Karpas-422 (cell line): ENCODE measurements around the gene C11orf24. TPM values are rescaled to one million over a fixed set of nuclear protein-coding genes. Genes with fewer than 3 reads are reported as not detected.
"Not testable (repeated sequence)": the region's sequence is repeated elsewhere in the genome, so short reads cannot be mapped to it uniquely, and the experiment has no call there.

Experiments
- DNase-seq: peaks from one replicate; pipeline ENCODE4 v3.0.0-alpha.2; 2015
- H2AFZ ChIP-seq: fragments of 200-600 bp; sonication (generic); 2 replicates; pipeline ENCODE4 v1.6.1; 2014; ENCODE audit warnings: antibody characterized with exemption, low read length, mixed read lengths
- H3K27ac ChIP-seq: fragments of 200-600 bp; sonication (generic); 2 replicates; pipeline ENCODE4 v1.5.1; 2014; ENCODE audit warnings: mild to moderate bottlenecking, low read length, moderate library complexity
- H3K27me3 ChIP-seq: fragments of 200-600 bp; sonication (generic); 2 replicates; pipeline ENCODE4 v1.6.1; 2014; ENCODE audit warnings: low read length, mixed read lengths
- H3K36me3 ChIP-seq: fragments of 200-600 bp; sonication (generic); 2 replicates; pipeline ENCODE4 v1.6.1; 2014; ENCODE audit warnings: low read length, mixed read lengths; ENCODE audit not compliant: insufficient read depth
- H3K4me1 ChIP-seq: fragments of 200-600 bp; sonication (generic); 2 replicates; pipeline ENCODE4 v1.6.1; 2014; ENCODE audit warnings: mild to moderate bottlenecking, low read length, mixed read lengths
- H3K4me2 ChIP-seq: fragments of 200-600 bp; sonication (generic); 2 replicates; pipeline ENCODE4 v1.6.1; 2014; ENCODE audit warnings: low read length, low read depth, mild to moderate bottlenecking; ENCODE audit not compliant: poor library complexity, severe bottlenecking
- H3K4me3 ChIP-seq: fragments of 200-600 bp; sonication (generic); 2 replicates; pipeline ENCODE4 v1.5.1; 2014; ENCODE audit warnings: mild to moderate bottlenecking, antibody characterized with exemption, low read length, mixed read lengths
- H3K79me2 ChIP-seq: fragments of 200-600 bp; sonication (generic); 2 replicates; pipeline ENCODE4 v1.6.1; 2014; ENCODE audit warnings: mild to moderate bottlenecking, low read length, mixed read lengths
- H3K9ac ChIP-seq: fragments of 200-600 bp; sonication (generic); 2 replicates; pipeline ENCODE4 v1.6.0; 2014; ENCODE audit warnings: low read length
- H3K9me2 ChIP-seq: fragments of 200-600 bp; sonication (generic), shearing (Covaris generic); replicated peaks from 2 replicates; pipeline ENCODE4 v1.6.0; 2014; ENCODE audit warnings: mild to moderate bottlenecking, low read length, moderate library complexity; ENCODE audit not compliant: insufficient read depth
- H3K9me3 ChIP-seq: fragments of 300-700, 200-600 bp; sonication (generic); 2 replicates; pipeline ENCODE4 v1.6.1; 2014; ENCODE audit warnings: low read length, mixed read lengths
- H4K20me1 ChIP-seq: fragments of 200-600 bp; sonication (generic); 2 replicates; pipeline ENCODE4 v1.6.1; 2014; ENCODE audit warnings: mild to moderate bottlenecking, antibody characterized with exemption, low read length, low read depth; ENCODE audit not compliant: insufficient read depth
- total RNA-seq: library from RNA; depleted of rRNA; stranded (reverse); fragments of >200 nt; shearing (Covaris generic); gene quantifications from 2 replicates; pipeline ENCODE4 v1.2.3, GENCODE V29; 2014; ENCODE audit warnings: low replicate concordance

The C11orf24 gene
- total RNA-seq, 1 experiment from 2014 or later: 25.4 TPM

GRCh38 chr11:68302670-68303069 is 30.9 kb upstream of the C11orf24 start:
- no peak overlapping the region for H3K4me2 ChIP-seq

GRCh38 chr11:68302256-68302655 is 30.5 kb upstream of the C11orf24 start:
- Histone ChIP-seq H2AFZ (no peak overlapping the region), H3K9me3 (no peaks in the 10 kb centered on the region), H3K4me1 (peaks cover 12% of the 10 kb centered on the region), H3K27me3 (no peaks in the 10 kb centered on the region), H3K27ac (no peak overlapping the region), H3K36me3 (no peaks in the 10 kb centered on the region), H3K4me3 (no peak overlapping the region), H3K79me2 (no peaks in the 10 kb centered on the region), H3K4me2 (no peak overlapping the region), H3K9ac (no peak overlapping the region), H4K20me1 (no peaks in the 10 kb centered on the region), H3K9me2 (no peaks in the 10 kb centered on the region)
- no peak for DNase-seq

More at GRCh38 chr11:68302670-68303069, 30.9 kb upstream of the C11orf24 start:
- no peaks in the 10 kb centered on the region for H3K27me3 ChIP-seq
- no peaks in the 10 kb centered on the region for H3K36me3 ChIP-seq
- DNase-seq: no peak
- no peaks in the 10 kb centered on the region for H4K20me1 ChIP-seq
- no peak overlapping the region for H3K9ac ChIP-seq
- no peaks in the 10 kb centered on the region for H3K79me2 ChIP-seq
- peaks cover 12% of the 10 kb centered on the region for H3K4me1 ChIP-seq
- H3K9me2 ChIP-seq: no peaks in the 10 kb centered on the region
- H3K4me3 ChIP-seq: no peak overlapping the region
- H3K9me3 ChIP-seq: no peaks in the 10 kb centered on the region
- H3K27ac ChIP-seq: no peak overlapping the region
- no peak overlapping the region for H2AFZ ChIP-seq

- Histone ChIP-seq H3K9me3 (no peaks in the 10 kb centered on the region), H3K4me1 (peaks cover 12% of the 10 kb centered on the region), H3K79me2 (no peaks in the 10 kb centered on the region), H4K20me1 (no peaks in the 10 kb centered on the region), H3K36me3 (no peaks in the 10 kb centered on the region), H3K4me3 (no peak overlapping the region), H3K27me3 (no peaks in the 10 kb centered on the region), H3K9ac (no peak overlapping the region), H2AFZ (no peak overlapping the region), H3K4me2 (no peak overlapping the region), H3K27ac (no peak overlapping the region), H3K9me2 (no peaks in the 10 kb centered on the region)
- DNase-seq: no peak
Observed at GRCh38 chr11:68300076-68300830, 28.5 kb upstream of the C11orf24 start.

GRCh38 chr11:68299517-68299879 is 27.7 kb upstream of the C11orf24 start:
- H2AFZ ChIP-seq, H3K4me2 ChIP-seq, H3K36me3 ChIP-seq, H3K9ac ChIP-seq, H3K9me2 ChIP-seq, DNase-seq, H3K27ac ChIP-seq, H3K9me3 ChIP-seq, H3K27me3 ChIP-seq, H3K79me2 ChIP-seq, H4K20me1 ChIP-seq, H3K4me3 ChIP-seq: not testable (repeated sequence)
- H3K4me1 ChIP-seq: peaks cover 12% of the 10 kb centered on the region

DNA sequence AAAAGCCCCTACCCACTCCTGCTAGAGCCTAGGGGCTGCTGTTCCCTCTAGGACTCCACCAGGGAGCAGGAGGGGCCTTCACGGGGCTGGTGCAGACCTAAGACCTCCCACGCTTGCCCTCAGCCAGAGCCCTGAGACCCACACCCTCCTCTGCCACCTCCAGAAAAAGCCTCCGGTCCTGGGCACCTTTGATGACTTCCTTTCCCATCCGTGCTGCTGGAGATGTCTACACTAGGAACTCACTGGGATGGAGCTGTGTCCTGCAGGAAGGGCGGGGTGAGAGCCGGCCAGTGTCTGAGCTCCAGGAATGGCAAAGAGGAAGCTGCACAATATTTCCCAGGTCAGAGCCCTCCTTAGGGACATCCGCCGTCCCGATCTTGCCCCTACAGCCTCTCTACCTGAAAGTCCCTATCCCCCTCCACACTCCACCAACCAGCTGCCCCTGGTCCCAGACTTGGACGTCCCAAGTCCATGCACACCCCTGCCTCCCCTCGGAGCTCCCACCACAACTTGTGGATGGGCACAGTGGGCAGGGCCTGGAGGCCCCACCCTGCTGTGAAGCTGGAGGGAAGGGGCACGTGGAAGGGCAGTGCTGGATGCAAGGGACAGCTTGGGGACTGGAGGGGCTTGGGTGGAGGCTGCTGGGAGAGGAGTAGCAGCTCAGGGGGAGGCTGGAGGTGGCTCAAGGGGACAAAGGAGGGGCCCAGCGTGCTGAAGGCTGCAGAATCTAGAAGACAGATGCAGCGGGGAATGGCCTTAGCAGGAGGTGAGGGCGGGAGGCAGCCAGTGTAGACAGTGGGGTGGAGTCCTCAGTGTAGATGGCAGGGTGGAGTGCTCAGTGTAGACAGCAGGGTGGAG is 27.1 kb upstream of the C11orf24 start:
- Histone ChIP-seq H3K9me3 (no peaks in the 10 kb centered on the region), H3K79me2 (no peaks in the 10 kb centered on the region), H3K27ac (no peak overlapping the region), H3K9ac (no peak overlapping the region), H3K4me2 (no peak overlapping the region), H3K27me3 (no peaks in the 10 kb centered on the region), H4K20me1 (no peaks in the 10 kb centered on the region), H3K4me3 (no peak overlapping the region), H3K4me1 (peaks cover 10% of the 10 kb centered on the region), H3K36me3 (no peaks in the 10 kb centered on the region), H2AFZ (no peak overlapping the region), H3K9me2 (no peaks in the 10 kb centered on the region)
- DNase-seq: no peak

- Histone ChIP-seq H3K4me3 (no peak overlapping the region), H3K36me3 (no peaks in the 10 kb centered on the region), H3K9me2 (no peaks in the 10 kb centered on the region), H3K79me2 (no peaks in the 10 kb centered on the region), H3K4me2 (no peak overlapping the region), H3K4me1 (peaks cover 11% of the 10 kb centered on the region), H4K20me1 (no peaks in the 10 kb centered on the region), H3K9ac (no peak overlapping the region), H3K9me3 (no peaks in the 10 kb centered on the region), H2AFZ (no peak overlapping the region), H3K27ac (no peak overlapping the region), H3K27me3 (no peaks in the 10 kb centered on the region)
- DNase-seq: peak; percentile 87
Observed at GRCh38 chr11:68297812-68298658, 26.3 kb upstream of the C11orf24 start.

DNA sequence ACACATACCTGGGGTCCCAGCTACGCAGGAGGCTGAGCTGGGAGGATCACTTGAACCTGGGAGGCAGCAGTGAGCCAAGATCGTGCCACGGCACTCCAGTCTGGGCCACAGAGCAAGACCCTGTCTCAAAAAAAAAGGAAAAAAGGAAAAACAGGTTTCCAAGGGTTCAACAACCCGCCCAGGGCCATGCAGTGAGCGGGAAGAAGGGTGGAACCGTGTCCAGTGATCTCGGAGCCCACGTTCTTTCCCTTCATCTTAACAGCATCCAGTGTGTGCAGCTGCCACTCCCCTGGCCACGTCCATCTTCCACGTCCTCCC is 25.7 kb upstream of the C11orf24 start:
- DNase-seq: no peak
- no peaks in the 10 kb centered on the region for H4K20me1 ChIP-seq
- no peak overlapping the region for H3K9ac ChIP-seq
- no peaks in the 10 kb centered on the region for H3K79me2 ChIP-seq
- H3K4me3 ChIP-seq: no peak overlapping the region
- H3K9me3 ChIP-seq: no peaks in the 10 kb centered on the region
- no peak overlapping the region for H3K4me2 ChIP-seq
- H3K4me1 ChIP-seq: peaks cover 13% of the 10 kb centered on the region
- H2AFZ ChIP-seq: no peak overlapping the region
- no peak overlapping the region for H3K27ac ChIP-seq
- no peaks in the 10 kb centered on the region for H3K36me3 ChIP-seq
- no peaks in the 10 kb centered on the region for H3K9me2 ChIP-seq
- no peaks in the 10 kb centered on the region for H3K27me3 ChIP-seq

- Histone ChIP-seq H3K27ac (no peak overlapping the region), H3K9me2 (no peaks in the 10 kb centered on the region), H3K79me2 (no peaks in the 10 kb centered on the region), H3K9me3 (no peaks in the 10 kb centered on the region), H3K4me3 (no peak overlapping the region), H2AFZ (no peak overlapping the region), H3K9ac (no peak overlapping the region), H3K27me3 (no peaks in the 10 kb centered on the region), H3K4me1 (peaks cover 13% of the 10 kb centered on the region), H4K20me1 (no peaks in the 10 kb centered on the region), H3K4me2 (no peak overlapping the region), H3K36me3 (no peaks in the 10 kb centered on the region)
- DNase-seq: no peak
Observed at GRCh38 chr11:68297052-68297378, 25.2 kb upstream of the C11orf24 start.
